HG02885 (cell line): ENCODE measurements around the gene TSPO2.

Experiments
- ATAC-seq: cut with Tn5 transposase; IDR thresholded peaks from one replicate; pipeline ENCODE4 v1.9.1; 2021; ENCODE audit warnings: mild to moderate bottlenecking; ENCODE audit not compliant: unreplicated experiment, poor library complexity

TSPO2 gene

GRCh38 chr6:41047745-41048732 lies 5.8 kb downstream of the TSPO2 start:
- no peak for ATAC-seq

GRCh38 chr6:41049521-41049920 lies 7.3 kb downstream of the TSPO2 start:
- no peak for ATAC-seq

- no peak for ATAC-seq
Observed at GRCh38 chr6:41049955-41050354, 7.7 kb downstream of the TSPO2 start.

- ATAC-seq: no peak
Observed at GRCh38 chr6:41050536-41050935, 8.3 kb downstream of the TSPO2 start.

GRCh38 chr6:41051873-41052272 lies 9.6 kb downstream of the TSPO2 start:
- ATAC-seq: no peak

GRCh38 chr6:41053041-41053440 lies 10.8 kb downstream of the TSPO2 start, which contains the start of gene APOBEC2:
Gene APOBEC2 (plus strand): TSS chr6:41053202. CDS start chr6:41053348, 146 bp downstream.
- ATAC-seq: no peak

- no peak for ATAC-seq
Observed at GRCh38 chr6:41054511-41054910, 12.2 kb downstream of the TSPO2 start.

- ATAC-seq: no peak
Observed at GRCh38 chr6:41055149-41055548, 12.9 kb downstream of the TSPO2 start.

GRCh38 chr6:41056768-41057490 lies 14.7 kb downstream of the TSPO2 start:
- no peak for ATAC-seq

GRCh38 chr6:41058783-41059181 lies 16.5 kb downstream of the TSPO2 start:
- no peak for ATAC-seq

GRCh38 chr6:41059556-41059955 lies 17.3 kb downstream of the TSPO2 start:
- no peak for ATAC-seq

GRCh38 chr6:41061196-41061726 lies 19.0 kb downstream of the TSPO2 start:
- no peak for ATAC-seq

GRCh38 chr6:41062056-41062455 lies 19.8 kb downstream of the TSPO2 start:
- ATAC-seq: no peak

GRCh38 chr6:41063884-41064285 lies 21.6 kb downstream of the TSPO2 start:
- ATAC-seq: no peak

GRCh38 chr6:41064841-41065240 lies 22.6 kb downstream of the TSPO2 start:
- no peak for ATAC-seq

- no peak for ATAC-seq
Observed at GRCh38 chr6:41065550-41066026, 23.3 kb downstream of the TSPO2 start.

GRCh38 chr6:41066867-41067304 lies 24.6 kb downstream of the TSPO2 start:
- no peak for ATAC-seq

GRCh38 chr6:41071501-41071922 lies 29.2 kb downstream of the TSPO2 start:
- no peak for ATAC-seq

GRCh38 chr6:41071923-41072835 lies 29.9 kb downstream of the TSPO2 start, which contains the start of gene OARD1:
Gene OARD1 (minus strand): TSS chr6:41072356. CDS start chr6:41071634, 722 bp downstream.
- peak; percentile 67 for ATAC-seq

- ATAC-seq: peak; percentile 66
Observed at GRCh38 chr6:41072836-41073202, 30.6 kb downstream of the TSPO2 start, which contains the start of gene NFYA. Gene NFYA (plus strand): TSS chr6:41072974. CDS start chr6:41079090, 6,116 bp downstream.
